Panc1 (cell line): Measurements from ENCODE around the gene APLN.

ENCODE experiments used
- CTCF ChIP-seq: fragments of 450-650 bp; IDR thresholded peaks from 2 replicates; pipeline ENCODE4 v1.5.1; 2017; ENCODE audit warnings: mild to moderate bottlenecking
- POLR2AphosphoS5 ChIP-seq: IDR thresholded peaks from 2 replicates; pipeline ENCODE4 v1.6.1; 2012; ENCODE audit warnings: mild to moderate bottlenecking, low read depth, low read length, moderate library complexity
- SIN3A ChIP-seq: IDR thresholded peaks from 2 replicates; pipeline ENCODE4 v1.6.1; 2012; ENCODE audit warnings: low read depth, mild to moderate bottlenecking, low read length, moderate library complexity, borderline replicate concordance; ENCODE audit not compliant: insufficient read depth
- TCF7L2 ChIP-seq: IDR thresholded peaks from 2 replicates; pipeline ENCODE4 v1.6.1; 2011; ENCODE audit warnings: mild to moderate bottlenecking, low read depth, low read length, inconsistent platforms
- TF ChIP-seq, protein P1 (sequence below), 2 experiments: IDR thresholded peaks; 2 replicates each; pipeline ENCODE4 v1.6.1; 2011 to 2012; ENCODE audit warnings: low read depth in 2 of 2, control low read depth in 1 of 2, low read length in 1 of 2, mild to moderate bottlenecking in 1 of 2, moderate library complexity in 1 of 2; ENCODE audit not compliant: insufficient read depth in 1 of 2

DNA sequence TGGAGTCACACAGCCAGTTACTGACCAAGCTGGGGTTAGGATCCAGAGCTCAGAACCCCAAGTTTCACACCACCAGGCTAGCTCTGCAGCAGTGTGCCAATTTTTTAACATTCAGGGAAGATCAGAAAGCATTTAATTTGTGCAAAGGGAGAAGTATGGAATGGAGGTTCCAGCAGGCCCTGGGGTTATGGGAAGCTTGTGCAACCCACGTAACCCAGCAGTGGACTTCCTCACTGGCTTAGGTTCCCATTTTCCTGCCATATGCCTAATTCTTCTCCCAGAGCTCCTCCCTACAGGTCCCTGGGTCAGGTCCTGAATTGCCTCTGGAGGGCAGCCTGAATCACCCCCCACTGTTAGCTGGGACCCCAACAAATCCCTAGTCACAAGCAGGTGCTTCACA lies 14.0 kb downstream of the APLN start:
- TF ChIP-seq CTCF (no peak), POLR2AphosphoS5 (no peak), TCF7L2 (no peak), SIN3A (no peak)
- TF ChIP-seq, protein P1, sequence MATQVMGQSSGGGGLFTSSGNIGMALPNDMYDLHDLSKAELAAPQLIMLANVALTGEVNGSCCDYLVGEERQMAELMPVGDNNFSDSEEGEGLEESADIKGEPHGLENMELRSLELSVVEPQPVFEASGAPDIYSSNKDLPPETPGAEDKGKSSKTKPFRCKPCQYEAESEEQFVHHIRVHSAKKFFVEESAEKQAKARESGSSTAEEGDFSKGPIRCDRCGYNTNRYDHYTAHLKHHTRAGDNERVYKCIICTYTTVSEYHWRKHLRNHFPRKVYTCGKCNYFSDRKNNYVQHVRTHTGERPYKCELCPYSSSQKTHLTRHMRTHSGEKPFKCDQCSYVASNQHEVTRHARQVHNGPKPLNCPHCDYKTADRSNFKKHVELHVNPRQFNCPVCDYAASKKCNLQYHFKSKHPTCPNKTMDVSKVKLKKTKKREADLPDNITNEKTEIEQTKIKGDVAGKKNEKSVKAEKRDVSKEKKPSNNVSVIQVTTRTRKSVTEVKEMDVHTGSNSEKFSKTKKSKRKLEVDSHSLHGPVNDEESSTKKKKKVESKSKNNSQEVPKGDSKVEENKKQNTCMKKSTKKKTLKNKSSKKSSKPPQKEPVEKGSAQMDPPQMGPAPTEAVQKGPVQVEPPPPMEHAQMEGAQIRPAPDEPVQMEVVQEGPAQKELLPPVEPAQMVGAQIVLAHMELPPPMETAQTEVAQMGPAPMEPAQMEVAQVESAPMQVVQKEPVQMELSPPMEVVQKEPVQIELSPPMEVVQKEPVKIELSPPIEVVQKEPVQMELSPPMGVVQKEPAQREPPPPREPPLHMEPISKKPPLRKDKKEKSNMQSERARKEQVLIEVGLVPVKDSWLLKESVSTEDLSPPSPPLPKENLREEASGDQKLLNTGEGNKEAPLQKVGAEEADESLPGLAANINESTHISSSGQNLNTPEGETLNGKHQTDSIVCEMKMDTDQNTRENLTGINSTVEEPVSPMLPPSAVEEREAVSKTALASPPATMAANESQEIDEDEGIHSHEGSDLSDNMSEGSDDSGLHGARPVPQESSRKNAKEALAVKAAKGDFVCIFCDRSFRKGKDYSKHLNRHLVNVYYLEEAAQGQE (IDR thresholded peaks at IDR 0.05; ENCODE audit: insufficient read depth in 1 of 2, low read depth in 2 of 2, low read length in 1 of 2): no peak
